Peyer's patch (tissue), 4 donors: ENCODE measurements around the gene BRD8.

ENCODE experiments used
- CTCF ChIP-seq, 6 experiments: fragments of 450-650 bp in 4 of 6; fragments of 200-600 bp in 2 of 6; sonication (generic) in 1 of 6; IDR thresholded peaks; one replicate each; pipeline ENCODE4 v1.5.1; 2017 to 2019; ENCODE audit warnings: antibody characterized with exemption in 6 of 6, mild to moderate bottlenecking in 3 of 6, moderate library complexity in 1 of 6
- POLR2A ChIP-seq, 2 donors: fragments of 450-650 bp; IDR thresholded peaks; one replicate each; pipeline ENCODE4 v1.5.1; 2017; ENCODE audit warnings: antibody characterized with exemption in 2 of 2, mild to moderate bottlenecking in 2 of 2, moderate library complexity in 2 of 2

- TF ChIP-seq CTCF (IDR thresholded peaks at IDR 0.05) (no peak), POLR2A (IDR thresholded peaks at IDR 0.05) (no peak)
Observed at GRCh38 chr5:138093036-138093435, 85.4 kb downstream of the BRD8 start.
